SH-SY5Y (cell line): ENCODE results near the gene SAE1.

ENCODE experiments used
- GATA2 ChIP-seq: IDR thresholded peaks from 2 replicates; pipeline ENCODE4 v1.6.1; 2011; ENCODE audit warnings: mild to moderate bottlenecking, low read depth, low read length
- GATA3 ChIP-seq: IDR thresholded peaks from 2 replicates; pipeline ENCODE4 v1.6.1; 2011; ENCODE audit warnings: low read depth, mild to moderate bottlenecking, low read length, moderate library complexity

DNA sequence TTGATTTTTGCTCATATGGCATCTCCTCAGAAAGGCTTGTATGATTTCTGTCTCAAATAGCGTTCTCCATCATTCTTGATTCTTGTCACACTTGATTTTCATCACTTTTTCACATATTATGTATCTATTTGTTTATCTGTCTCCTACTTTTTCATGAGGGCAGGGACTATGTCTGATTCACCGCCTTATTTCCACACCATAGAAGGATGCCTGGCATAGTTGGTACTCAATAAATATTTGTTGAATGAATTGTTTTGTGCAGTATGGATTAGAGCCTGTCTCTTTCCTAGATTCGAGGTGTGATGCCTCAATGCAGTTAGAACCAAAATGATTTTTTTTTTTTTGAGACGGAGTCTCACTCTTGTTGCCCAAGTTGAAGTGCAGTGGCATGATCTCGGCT, 12.1 kb downstream of the SAE1 start:
- TF ChIP-seq GATA2 (no peak), GATA3 (no peak)
